Activated naive CD8-positive, alpha-beta T cell treated with anti-CD3 and anti-CD28 coated beads, Interleukin-2, amount 50 U/mL, for 24 hours (primary cell): ENCODE results near the gene BET1.

ENCODE experiments used
- ATAC-seq: fragments of 150-1000 bp; cut with Tn5 transposase; one replicate; pipeline ENCODE4 v1.10.0; 2021
- DNase-seq: peaks from one replicate; pipeline ENCODE4 v3.0.0; 2021
- H3K27ac Mint-ChIP-seq: one replicate; pipeline ENCODE4 v1.8.0; 2021; ENCODE audit warnings: mild to moderate bottlenecking, mixed read lengths
- H3K27me3 Mint-ChIP-seq: one replicate; pipeline ENCODE4 v1.8.0; 2021; ENCODE audit warnings: mixed read lengths
- H3K36me3 Mint-ChIP-seq: one replicate; pipeline ENCODE4 v1.8.0; 2021; ENCODE audit warnings: low read depth, mixed read lengths
- H3K4me1 Mint-ChIP-seq: one replicate; pipeline ENCODE4 v1.8.0; 2021; ENCODE audit warnings: mixed read lengths
- H3K4me3 Mint-ChIP-seq: one replicate; pipeline ENCODE4 v1.8.0; 2021; ENCODE audit warnings: mild to moderate bottlenecking, moderate library complexity, mixed read lengths
- H3K9me3 Mint-ChIP-seq: one replicate; pipeline ENCODE4 v1.8.0; 2021; ENCODE audit warnings: mixed read lengths

Gene BET1

GRCh38 chr7:94004024-94004951 is at the start of gene BET1:
TSS of gene BET1 (minus strand) at chr7:94004355. CDS start at chr7:94004216, 139 bp downstream.
- Mint-ChIP-seq H3K9me3 (no peaks in the 10 kb centered on the region), H3K4me3 (peak within 1 kb of the TSS; percentile 98), H3K4me1 (peaks cover 40% of the 10 kb centered on the region), H3K36me3 (peaks cover 3% of the 10 kb centered on the region), H3K27me3 (peaks cover 12% of the 10 kb centered on the region), H3K27ac (peak within 1 kb of the TSS; percentile 98)
- ATAC-seq (peak; percentile 97), DNase-seq (peak; percentile 90)

- no peak for DNase-seq
- Mint-ChIP-seq H3K9me3 (no peaks in the 10 kb centered on the region), H3K4me3 (no peak overlapping the region)
Observed at GRCh38 chr7:94053532-94053931, 49.4 kb upstream of the BET1 start.

GRCh38 chr7:94052398-94053180 is 48.4 kb upstream of the BET1 start:
- H3K27ac Mint-ChIP-seq = no peak overlapping the region
- ATAC-seq (no peak), DNase-seq (no peak)
- no peak overlapping the region for H3K4me3 Mint-ChIP-seq
- peaks cover 26% of the 10 kb centered on the region for H3K27me3 Mint-ChIP-seq
- H3K9me3 Mint-ChIP-seq = no peaks in the 10 kb centered on the region
- H3K4me1 Mint-ChIP-seq = peaks cover 12% of the 10 kb centered on the region
- H3K36me3 Mint-ChIP-seq = no peaks in the 10 kb centered on the region

More at GRCh38 chr7:94053532-94053931, 49.4 kb upstream of the BET1 start:
- Mint-ChIP-seq H3K27ac (no peak overlapping the region), H3K27me3 (peaks cover 28% of the 10 kb centered on the region), H3K4me1 (peaks cover 12% of the 10 kb centered on the region), H3K36me3 (no peaks in the 10 kb centered on the region)
- ATAC-seq = no peak

- Mint-ChIP-seq H3K9me3 (no peaks in the 10 kb centered on the region), H3K27me3 (peaks cover 30% of the 10 kb centered on the region), H3K4me3 (peak overlapping the region; percentile 41), H3K27ac (no peak overlapping the region), H3K4me1 (peaks cover 12% of the 10 kb centered on the region), H3K36me3 (no peaks in the 10 kb centered on the region)
- peak; percentile 19 for DNase-seq
- peak; percentile 28 for ATAC-seq
Observed at GRCh38 chr7:94050046-94050445, 45.9 kb upstream of the BET1 start.

- peak overlapping the region; percentile 41 for H3K4me3 Mint-ChIP-seq
- peak overlapping the region; percentile 57 for H3K27ac Mint-ChIP-seq
- no peaks in the 10 kb centered on the region for H3K9me3 Mint-ChIP-seq
- peaks cover 12% of the 10 kb centered on the region for H3K4me1 Mint-ChIP-seq
- no peak for ATAC-seq
- no peak for DNase-seq
- no peaks in the 10 kb centered on the region for H3K36me3 Mint-ChIP-seq
- peaks cover 30% of the 10 kb centered on the region for H3K27me3 Mint-ChIP-seq
Observed at GRCh38 chr7:94049615-94050014, 45.5 kb upstream of the BET1 start.

- H3K4me3 Mint-ChIP-seq = no peak overlapping the region
- no peaks in the 10 kb centered on the region for H3K9me3 Mint-ChIP-seq
- no peaks in the 10 kb centered on the region for H3K36me3 Mint-ChIP-seq
- ATAC-seq (no peak), DNase-seq (no peak)
- H3K27me3 Mint-ChIP-seq = peaks cover 30% of the 10 kb centered on the region
- H3K4me1 Mint-ChIP-seq = peaks cover 12% of the 10 kb centered on the region
- H3K27ac Mint-ChIP-seq = no peak overlapping the region
Observed at GRCh38 chr7:94048755-94049154, 44.6 kb upstream of the BET1 start.

GRCh38 chr7:94047956-94048355 is 43.8 kb upstream of the BET1 start:
- H3K27me3 Mint-ChIP-seq = peaks cover 30% of the 10 kb centered on the region
- H3K27ac Mint-ChIP-seq = peak overlapping the region; percentile 17
- peaks cover 12% of the 10 kb centered on the region for H3K4me1 Mint-ChIP-seq
- no peaks in the 10 kb centered on the region for H3K36me3 Mint-ChIP-seq
- DNase-seq (no peak), ATAC-seq (no peak)
- no peaks in the 10 kb centered on the region for H3K9me3 Mint-ChIP-seq
- H3K4me3 Mint-ChIP-seq = no peak overlapping the region

- DNase-seq (no peak), ATAC-seq (no peak)
- no peaks in the 10 kb centered on the region for H3K36me3 Mint-ChIP-seq
- no peak overlapping the region for H3K27ac Mint-ChIP-seq
- H3K9me3 Mint-ChIP-seq = no peaks in the 10 kb centered on the region
- H3K4me1 Mint-ChIP-seq = peaks cover 10% of the 10 kb centered on the region
- H3K27me3 Mint-ChIP-seq = peaks cover 31% of the 10 kb centered on the region
- H3K4me3 Mint-ChIP-seq = no peak overlapping the region
Observed at GRCh38 chr7:94045581-94045980, 41.4 kb upstream of the BET1 start.

GRCh38 chr7:94044806-94045205 is 40.7 kb upstream of the BET1 start:
- DNase-seq (no peak), ATAC-seq (peak; percentile 43)
- Mint-ChIP-seq H3K36me3 (no peaks in the 10 kb centered on the region), H3K27ac (no peak overlapping the region), H3K4me3 (no peak overlapping the region), H3K9me3 (no peaks in the 10 kb centered on the region), H3K4me1 (peaks cover 7% of the 10 kb centered on the region), H3K27me3 (peaks cover 29% of the 10 kb centered on the region)

GRCh38 chr7:94043299-94043698 is 39.1 kb upstream of the BET1 start:
- peaks cover 2% of the 10 kb centered on the region for H3K4me1 Mint-ChIP-seq
- DNase-seq (no peak), ATAC-seq (no peak)
- H3K36me3 Mint-ChIP-seq = no peaks in the 10 kb centered on the region
- H3K27ac Mint-ChIP-seq = no peak overlapping the region
- no peaks in the 10 kb centered on the region for H3K9me3 Mint-ChIP-seq
- H3K27me3 Mint-ChIP-seq = peaks cover 28% of the 10 kb centered on the region
- no peak overlapping the region for H3K4me3 Mint-ChIP-seq

- peaks cover 2% of the 10 kb centered on the region for H3K4me1 Mint-ChIP-seq
- peaks cover 26% of the 10 kb centered on the region for H3K27me3 Mint-ChIP-seq
- DNase-seq = no peak
- H3K36me3 Mint-ChIP-seq = no peaks in the 10 kb centered on the region
- H3K27ac Mint-ChIP-seq = no peak overlapping the region
- no peak for ATAC-seq
- H3K9me3 Mint-ChIP-seq = no peaks in the 10 kb centered on the region
- no peak overlapping the region for H3K4me3 Mint-ChIP-seq
Observed at GRCh38 chr7:94042381-94042780, 38.2 kb upstream of the BET1 start.

- ATAC-seq (no peak), DNase-seq (no peak)
- no peaks in the 10 kb centered on the region for H3K9me3 Mint-ChIP-seq
- H3K27me3 Mint-ChIP-seq = peaks cover 29% of the 10 kb centered on the region
- no peak overlapping the region for H3K4me3 Mint-ChIP-seq
- peaks cover 2% of the 10 kb centered on the region for H3K4me1 Mint-ChIP-seq
- no peaks in the 10 kb centered on the region for H3K36me3 Mint-ChIP-seq
- H3K27ac Mint-ChIP-seq = no peak overlapping the region
Observed at GRCh38 chr7:94041529-94041928, 37.4 kb upstream of the BET1 start.

GRCh38 chr7:94040254-94040653 is 36.1 kb upstream of the BET1 start:
- H3K9me3 Mint-ChIP-seq = no peaks in the 10 kb centered on the region
- H3K27ac Mint-ChIP-seq = no peak overlapping the region
- peaks cover 23% of the 10 kb centered on the region for H3K27me3 Mint-ChIP-seq
- no peak overlapping the region for H3K4me3 Mint-ChIP-seq
- H3K4me1 Mint-ChIP-seq = peaks cover 2% of the 10 kb centered on the region
- no peaks in the 10 kb centered on the region for H3K36me3 Mint-ChIP-seq
- DNase-seq = no peak
- ATAC-seq = no peak

GRCh38 chr7:94039368-94040035 is 35.3 kb upstream of the BET1 start:
- Mint-ChIP-seq H3K4me1 (peaks cover 2% of the 10 kb centered on the region), H3K27ac (no peak overlapping the region), H3K27me3 (peaks cover 23% of the 10 kb centered on the region), H3K9me3 (no peaks in the 10 kb centered on the region), H3K4me3 (no peak overlapping the region), H3K36me3 (no peaks in the 10 kb centered on the region)
- ATAC-seq = no peak
- DNase-seq = no peak
